Skeletal muscle tissue (tissue), 4 donors: ENCODE data around the gene MAGEE1. TPM values are rescaled to one million over a fixed set of nuclear protein-coding genes. Genes with fewer than 3 reads are reported as not detected.

Source experiments
- H3K27ac ChIP-seq: one replicate; pipeline ENCODE4 v1.7.0; 2013; ENCODE audit warnings: mild to moderate bottlenecking, low read depth, low read length, inconsistent platforms
- H3K27me3 ChIP-seq, 3 donors: one replicate each; pipeline ENCODE4 v1.7.0; 2013; ENCODE audit warnings: low read length in 3 of 3; ENCODE audit not compliant: control insufficient read depth in 3 of 3, insufficient read depth in 3 of 3
- H3K36me3 ChIP-seq, 3 donors: one replicate each; pipeline ENCODE4 v1.7.0; 2013; ENCODE audit warnings: low read length in 3 of 3; ENCODE audit not compliant: control insufficient read depth in 3 of 3, insufficient read depth in 3 of 3
- H3K4me1 ChIP-seq, 3 donors: one replicate each; pipeline ENCODE4 v1.7.0; 2013; ENCODE audit warnings: low read length in 3 of 3, mild to moderate bottlenecking in 3 of 3; ENCODE audit not compliant: control insufficient read depth in 3 of 3, insufficient read depth in 3 of 3
- H3K4me3 ChIP-seq, 3 donors: one replicate each; pipeline ENCODE4 v1.7.0; 2013; ENCODE audit warnings: low read length in 3 of 3
- H3K9ac ChIP-seq, 3 donors: one replicate each; pipeline ENCODE4 v1.7.0; 2013; ENCODE audit warnings: low read length in 3 of 3, mild to moderate bottlenecking in 3 of 3, moderate library complexity in 2 of 3, low read depth in 1 of 3
- H3K9me3 ChIP-seq, 3 donors: one replicate each; pipeline ENCODE4 v1.7.0; 2013; ENCODE audit warnings: low read length in 3 of 3; ENCODE audit not compliant: control insufficient read depth in 3 of 3
- total RNA-seq: library from RNA; depleted of rRNA; stranded (reverse); fragments of >200 nt; gene quantifications from one replicate; pipeline ENCODE4 v1.2.3, GENCODE V29; 2014
- donor health status: Osteomylitis.

The MAGEE1 gene
- total RNA-seq, 1 donor from 2014 or later = 1.6 TPM

DNA sequence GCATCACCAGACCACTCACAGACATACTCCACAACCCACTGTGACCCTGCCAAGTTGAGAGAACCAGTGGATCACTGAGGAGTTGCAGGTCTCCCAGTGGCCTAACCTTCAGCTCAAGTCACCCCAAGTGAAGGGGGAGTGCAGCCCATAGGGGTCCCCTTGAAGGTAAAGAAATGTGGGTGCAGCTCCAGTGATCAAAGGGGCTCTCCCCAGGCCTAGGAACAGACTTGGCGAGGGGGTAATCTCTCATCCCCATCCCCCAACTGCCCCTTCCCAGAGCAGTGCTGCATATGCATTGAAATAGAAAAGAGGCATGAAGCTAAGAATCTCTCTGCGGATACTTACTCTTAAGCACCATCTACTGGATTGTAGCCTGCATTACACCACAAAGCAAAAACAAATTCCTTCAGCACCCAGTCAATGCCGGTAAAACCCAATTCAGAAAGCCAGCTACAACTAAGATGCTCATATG, 27.0 kb downstream of the MAGEE1 start:
- no peaks in the 10 kb centered on the region for H3K27me3 ChIP-seq

DNA sequence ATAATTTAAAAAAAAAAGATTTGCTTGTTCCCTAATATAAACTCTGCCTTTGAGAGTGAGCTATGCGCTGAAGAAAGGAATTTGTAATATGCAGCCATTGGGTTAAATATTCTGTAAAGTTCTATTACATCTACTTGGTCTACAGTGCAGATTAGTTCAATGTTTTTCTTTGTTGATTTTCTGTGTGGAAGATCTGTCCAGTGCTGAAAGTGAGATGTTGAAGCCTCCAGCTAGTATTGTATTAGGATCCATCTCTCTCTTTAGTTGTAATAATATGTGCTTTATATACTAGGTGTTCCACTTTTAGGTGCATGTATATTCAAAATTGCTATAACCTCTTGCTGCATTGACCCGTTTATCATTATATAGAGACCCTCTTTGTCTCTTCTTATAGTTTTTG, 49.8 kb downstream of the MAGEE1 start:
- H3K9ac ChIP-seq = no peak overlapping the region
- no peaks in the 10 kb centered on the region for H3K36me3 ChIP-seq
- H3K9me3 ChIP-seq = no peaks in the 10 kb centered on the region
- no peak overlapping the region for H3K27ac ChIP-seq
- no peaks in the 10 kb centered on the region for H3K4me1 ChIP-seq
- no peak overlapping the region for H3K4me3 ChIP-seq
- no peaks in the 10 kb centered on the region for H3K27me3 ChIP-seq

More for the DNA sequence above, 27.0 kb downstream of the MAGEE1 start:
- H3K9ac ChIP-seq = no peak overlapping the region
- H3K9me3 ChIP-seq = no peaks in the 10 kb centered on the region
- no peaks in the 10 kb centered on the region for H3K36me3 ChIP-seq
- H3K4me3 ChIP-seq = no peak overlapping the region
- no peak overlapping the region for H3K27ac ChIP-seq
- no peaks in the 10 kb centered on the region for H3K4me1 ChIP-seq
